HepG2 (cell line): ENCODE measurements around the gene WNT1.

Source experiments
- AHR ChIP-seq: IDR thresholded peaks from 2 replicates; pipeline ENCODE4 v1.6.1; 2018; ENCODE audit warnings: missing genetic modification reagents, missing compliant biosample characterization
- EZH2 ChIP-seq: conservative IDR thresholded peaks from 2 replicates; pipeline ENCODE4 v1.6.1; 2012; ENCODE audit warnings: mild to moderate bottlenecking, low read depth, low read length, moderate library complexity
- HDAC6 ChIP-seq: fragments of 200-600 bp; sonication (generic); IDR thresholded peaks from 2 replicates; pipeline ENCODE4 v1.7.0; 2017; ENCODE audit warnings: mild to moderate bottlenecking, antibody characterized with exemption, low read length, low read depth
- KDM5A ChIP-seq: fragments of 200-600 bp; sonication (generic); IDR thresholded peaks from 2 replicates; pipeline ENCODE4 v1.7.0; 2018; ENCODE audit warnings: antibody characterized with exemption, mild to moderate bottlenecking, low read length, borderline replicate concordance
- SETDB1 ChIP-seq: sonication (generic); formaldehyde crosslinking; IDR thresholded peaks from 2 replicates; pipeline ENCODE4 v1.5.1; 2020; ENCODE audit warnings: missing genetic modification reagents, mild to moderate bottlenecking, borderline replicate concordance
- ZNF839 ChIP-seq: sonication (generic); formaldehyde crosslinking; IDR thresholded peaks from 2 replicates; pipeline ENCODE4 v1.4.0; 2020; ENCODE audit warnings: missing genetic modification reagents, mild to moderate bottlenecking, borderline replicate concordance
- TF ChIP-seq, protein P1 (sequence below): sonication (generic); formaldehyde crosslinking; IDR thresholded peaks from 2 replicates; pipeline ENCODE4 v1.5.0; 2020; ENCODE audit warnings: mild to moderate bottlenecking, missing genetic modification reagents, moderate library complexity
- TF ChIP-seq, protein P2 (sequence below): sonication (generic); formaldehyde crosslinking; conservative IDR thresholded peaks from 2 replicates; pipeline ENCODE4 v1.4.0; 2020; ENCODE audit warnings: missing genetic modification reagents
- TF ChIP-seq, protein P3 (sequence below): sonication (generic); formaldehyde crosslinking; IDR thresholded peaks from 2 replicates; pipeline ENCODE4 v1.8.1; 2023; ENCODE audit warnings: missing genetic modification reagents, inconsistent platforms, borderline replicate concordance

GRCh38 chr12:49014547-49014946 lies 36.4 kb downstream of the WNT1 start:
- TF ChIP-seq, protein P1, sequence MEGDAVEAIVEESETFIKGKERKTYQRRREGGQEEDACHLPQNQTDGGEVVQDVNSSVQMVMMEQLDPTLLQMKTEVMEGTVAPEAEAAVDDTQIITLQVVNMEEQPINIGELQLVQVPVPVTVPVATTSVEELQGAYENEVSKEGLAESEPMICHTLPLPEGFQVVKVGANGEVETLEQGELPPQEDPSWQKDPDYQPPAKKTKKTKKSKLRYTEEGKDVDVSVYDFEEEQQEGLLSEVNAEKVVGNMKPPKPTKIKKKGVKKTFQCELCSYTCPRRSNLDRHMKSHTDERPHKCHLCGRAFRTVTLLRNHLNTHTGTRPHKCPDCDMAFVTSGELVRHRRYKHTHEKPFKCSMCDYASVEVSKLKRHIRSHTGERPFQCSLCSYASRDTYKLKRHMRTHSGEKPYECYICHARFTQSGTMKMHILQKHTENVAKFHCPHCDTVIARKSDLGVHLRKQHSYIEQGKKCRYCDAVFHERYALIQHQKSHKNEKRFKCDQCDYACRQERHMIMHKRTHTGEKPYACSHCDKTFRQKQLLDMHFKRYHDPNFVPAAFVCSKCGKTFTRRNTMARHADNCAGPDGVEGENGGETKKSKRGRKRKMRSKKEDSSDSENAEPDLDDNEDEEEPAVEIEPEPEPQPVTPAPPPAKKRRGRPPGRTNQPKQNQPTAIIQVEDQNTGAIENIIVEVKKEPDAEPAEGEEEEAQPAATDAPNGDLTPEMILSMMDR = peak; percentile 25; the same call in 1 of the 2 replicates
- TF ChIP-seq, protein P2, sequence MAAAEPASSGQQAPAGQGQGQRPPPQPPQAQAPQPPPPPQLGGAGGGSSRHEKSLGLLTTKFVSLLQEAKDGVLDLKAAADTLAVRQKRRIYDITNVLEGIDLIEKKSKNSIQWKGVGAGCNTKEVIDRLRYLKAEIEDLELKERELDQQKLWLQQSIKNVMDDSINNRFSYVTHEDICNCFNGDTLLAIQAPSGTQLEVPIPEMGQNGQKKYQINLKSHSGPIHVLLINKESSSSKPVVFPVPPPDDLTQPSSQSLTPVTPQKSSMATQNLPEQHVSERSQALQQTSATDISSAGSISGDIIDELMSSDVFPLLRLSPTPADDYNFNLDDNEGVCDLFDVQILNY (CRISPR knock-in tag) = no peak
- TF ChIP-seq EZH2 = no peak
- no peak for TF ChIP-seq ZNF839 (CRISPR knock-in tag)
- no peak for TF ChIP-seq SETDB1
- TF ChIP-seq AHR = no peak
- no peak for TF ChIP-seq HDAC6
- TF ChIP-seq KDM5A = no peak
- TF ChIP-seq, protein P3, sequence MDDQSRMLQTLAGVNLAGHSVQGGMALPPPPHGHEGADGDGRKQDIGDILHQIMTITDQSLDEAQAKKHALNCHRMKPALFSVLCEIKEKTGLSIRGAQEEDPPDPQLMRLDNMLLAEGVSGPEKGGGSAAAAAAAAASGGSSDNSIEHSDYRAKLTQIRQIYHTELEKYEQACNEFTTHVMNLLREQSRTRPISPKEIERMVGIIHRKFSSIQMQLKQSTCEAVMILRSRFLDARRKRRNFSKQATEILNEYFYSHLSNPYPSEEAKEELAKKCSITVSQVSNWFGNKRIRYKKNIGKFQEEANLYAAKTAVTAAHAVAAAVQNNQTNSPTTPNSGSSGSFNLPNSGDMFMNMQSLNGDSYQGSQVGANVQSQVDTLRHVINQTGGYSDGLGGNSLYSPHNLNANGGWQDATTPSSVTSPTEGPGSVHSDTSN (CRISPR knock-in tag) = no peak
